HG03520 (cell line): Measurements from ENCODE around the gene EIF4G3.

Experiments used
- ATAC-seq: cut with Tn5 transposase; IDR thresholded peaks from one replicate; pipeline ENCODE4 v1.9.1; 2021; ENCODE audit warnings: mild to moderate bottlenecking, moderate library complexity; ENCODE audit not compliant: unreplicated experiment

EIF4G3 gene

GRCh38 chr1:20770314-20771087, 406.2 kb downstream of the EIF4G3 start:
- ATAC-seq = no peak

- no peak for ATAC-seq
Measured at GRCh38 chr1:20767271-20767670, 409.4 kb downstream of the EIF4G3 start.

- ATAC-seq = no peak
Measured at GRCh38 chr1:20763417-20763816, 413.3 kb downstream of the EIF4G3 start.

- no peak for ATAC-seq
Measured at GRCh38 chr1:20760322-20760721, 416.4 kb downstream of the EIF4G3 start.
